Measurements from ENCODE around the gene CDK6.

Gene CDK6

DNA sequence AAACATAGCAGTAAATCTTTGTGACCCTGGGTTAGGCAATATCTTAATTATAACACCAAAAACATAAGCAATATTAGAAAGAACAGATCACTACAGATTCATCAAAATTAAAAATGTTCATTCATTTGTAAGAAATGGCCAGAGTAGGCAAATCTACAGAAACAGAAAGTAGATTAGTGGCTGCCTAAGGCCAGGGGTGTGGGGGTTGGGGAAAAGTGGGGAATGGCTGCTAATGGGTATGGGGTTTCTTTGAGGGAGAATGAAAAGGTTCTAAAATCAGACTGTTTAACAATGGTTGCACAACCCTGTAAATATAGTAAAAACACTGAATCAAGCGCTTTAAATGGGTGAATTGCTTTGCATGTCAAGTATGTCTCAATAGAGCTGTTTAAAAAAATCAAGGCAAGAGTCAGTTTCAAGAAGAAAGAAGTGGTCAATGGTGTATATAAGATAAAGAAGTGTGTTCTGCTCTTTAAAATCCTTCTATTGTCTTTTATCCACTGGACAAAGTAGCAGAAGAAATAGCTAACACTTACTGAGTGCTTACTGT lies 42.6 kb downstream of the CDK6 start:
- DNase-seq (ENCODE audit: low read depth in 2 of 2), result no peak

DNA sequence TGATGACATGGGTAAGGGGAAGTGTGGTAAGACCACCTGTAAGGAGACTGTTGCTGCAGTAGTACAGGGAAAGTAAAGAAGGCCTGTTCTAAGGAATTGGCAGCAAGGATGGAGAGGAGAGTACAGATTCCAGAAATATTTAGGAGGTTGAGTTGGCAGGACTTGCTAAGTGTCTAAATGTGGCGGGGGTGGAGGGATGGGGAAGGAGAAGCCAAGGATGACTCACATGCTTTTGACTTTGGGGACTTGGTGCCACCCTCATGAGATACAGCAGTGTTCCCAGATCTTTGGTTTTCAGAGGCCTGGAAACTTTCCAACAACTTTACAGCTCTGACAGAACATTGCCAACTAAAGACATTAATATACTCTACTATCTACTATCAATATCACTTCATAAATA lies 45.4 kb downstream of the CDK6 start:
- DNase-seq (ENCODE audit: low read depth in 2 of 2), result no peak

DNA sequence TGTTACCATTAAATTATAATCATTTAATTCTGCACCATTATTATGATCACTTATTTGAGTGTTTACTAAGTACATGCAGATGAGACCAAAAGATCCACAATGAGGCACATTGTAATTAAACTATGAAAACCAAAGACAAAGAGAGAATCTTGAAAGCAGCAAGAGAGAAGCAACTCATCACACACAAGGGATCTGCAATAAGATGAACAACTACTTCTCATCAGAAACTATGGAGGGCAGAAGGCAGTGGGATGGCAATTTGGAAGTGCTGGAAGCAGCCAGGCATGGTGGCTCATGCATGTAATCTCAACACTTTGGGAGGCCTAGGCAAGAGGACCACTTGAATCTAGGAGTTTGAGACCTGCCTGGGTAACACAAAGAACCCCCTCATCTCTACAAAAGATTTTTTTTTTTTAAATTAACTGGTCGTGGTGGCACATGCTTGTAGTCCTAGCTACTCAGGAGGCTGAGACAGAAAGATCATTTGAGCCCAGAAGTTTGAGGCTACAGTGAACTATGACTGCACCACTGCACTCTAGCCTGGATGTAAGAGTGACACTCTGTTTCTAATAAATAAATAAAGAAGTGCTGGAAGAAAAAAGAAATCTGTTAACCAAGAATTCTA lies 47.7 kb downstream of the CDK6 start:
- no peak for DNase-seq (ENCODE audit: low read depth in 2 of 2)

DNA sequence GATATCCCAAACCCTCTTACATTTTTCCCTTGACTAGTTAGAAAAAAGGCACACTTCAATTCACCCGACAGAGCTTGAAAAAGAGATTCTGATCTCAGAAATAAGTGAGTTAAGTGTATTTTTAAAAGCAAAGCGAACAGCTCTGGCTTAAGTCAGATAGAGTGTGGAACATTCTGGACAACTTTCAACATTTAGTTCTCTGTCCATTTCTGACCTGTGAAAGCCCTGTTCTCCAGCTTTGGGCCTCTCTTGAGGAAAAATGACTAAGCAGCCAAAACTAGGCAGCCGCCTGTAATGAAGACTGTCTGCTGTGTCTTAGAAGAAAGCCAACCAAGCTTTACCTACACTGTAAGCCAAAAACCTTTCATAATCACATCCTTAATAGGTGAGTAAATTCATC lies 50.5 kb downstream of the CDK6 start:
- DNase-seq (ENCODE audit: low read depth in 2 of 2), result no peak

DNA sequence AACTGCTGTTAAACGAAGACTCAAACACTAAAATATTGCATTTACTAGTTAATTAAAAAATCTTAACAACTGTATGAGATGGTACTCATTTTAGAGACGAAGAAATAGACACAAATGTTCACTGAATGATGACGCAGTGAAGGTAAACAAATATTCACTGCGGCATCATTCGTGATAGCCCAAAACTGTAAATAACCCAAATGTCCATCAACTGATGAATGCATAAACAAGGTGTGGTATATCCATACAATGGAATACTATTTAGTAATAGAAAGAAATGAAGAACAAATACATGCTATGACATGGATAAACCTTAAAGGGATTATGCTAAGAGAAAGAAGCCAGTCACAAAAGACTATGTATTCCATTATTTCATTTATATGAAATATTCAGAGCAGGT lies 51.4 kb downstream of the CDK6 start:
- no peak for DNase-seq (ENCODE audit: low read depth in 2 of 2)

DNA sequence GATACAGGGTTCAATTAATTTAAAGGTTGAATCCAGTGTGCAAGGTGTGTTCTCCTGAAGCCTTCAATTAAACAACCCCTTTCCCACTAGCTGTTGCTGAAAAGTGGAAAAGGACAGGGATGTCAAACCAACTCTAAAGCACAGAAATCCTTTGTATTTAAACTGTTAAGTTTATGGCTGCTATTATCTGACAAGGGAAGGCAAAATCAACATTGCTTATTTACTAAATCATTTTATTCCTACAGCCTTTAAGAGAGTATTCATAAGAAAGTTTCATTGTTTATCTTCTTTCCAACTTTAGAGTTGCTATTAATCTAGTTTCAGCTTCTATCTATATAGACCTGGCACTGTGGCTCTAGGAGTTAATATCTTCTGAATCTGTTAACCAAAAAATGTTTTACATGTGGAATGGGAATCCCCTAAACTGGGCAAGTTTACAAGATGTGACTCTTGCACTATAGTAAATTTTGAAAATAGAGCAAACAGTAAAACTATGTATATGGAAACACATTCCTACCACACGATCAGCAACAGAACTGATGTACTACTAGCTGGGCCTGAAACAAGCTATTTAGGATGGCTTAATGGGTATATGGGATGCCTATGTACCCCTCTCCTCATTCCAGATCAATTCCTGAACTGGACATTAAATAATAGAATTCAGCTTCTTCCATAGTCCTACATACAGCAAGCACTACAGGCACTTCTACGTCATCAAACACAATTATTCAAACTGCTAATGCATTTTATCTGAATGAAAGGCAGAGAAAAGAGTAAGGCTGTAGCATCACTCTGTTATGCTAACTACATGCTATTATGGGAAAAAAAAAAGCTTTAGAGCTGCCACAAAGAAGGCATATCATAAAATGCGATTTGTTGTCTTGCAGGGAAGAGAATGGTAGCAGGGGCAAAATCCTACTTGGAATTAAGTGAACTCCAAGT lies 52.8 kb downstream of the CDK6 start:
- DNase-seq (ENCODE audit: low read depth in 2 of 2), result no peak

DNA sequence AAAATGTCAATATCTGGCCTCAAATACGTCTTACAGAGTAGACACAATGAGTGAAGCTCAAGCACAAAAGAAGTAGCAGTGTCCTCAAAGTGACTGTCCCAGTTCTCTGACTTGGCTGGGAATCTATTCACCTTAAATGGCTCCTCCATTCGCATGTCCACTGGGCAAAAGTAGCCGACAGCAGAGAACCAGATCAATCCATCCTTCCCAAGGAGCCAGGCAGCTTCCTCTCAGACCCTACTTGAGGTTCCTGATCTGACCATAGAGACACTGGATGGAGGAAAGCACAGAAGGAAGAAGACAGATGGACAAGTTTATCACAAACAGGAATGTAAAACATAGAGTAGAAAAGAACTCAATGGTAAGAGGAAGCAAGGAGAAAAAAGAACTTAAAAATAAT lies 53.5 kb downstream of the CDK6 start:
- DNase-seq (ENCODE audit: low read depth in 2 of 2), result no peak

DNA sequence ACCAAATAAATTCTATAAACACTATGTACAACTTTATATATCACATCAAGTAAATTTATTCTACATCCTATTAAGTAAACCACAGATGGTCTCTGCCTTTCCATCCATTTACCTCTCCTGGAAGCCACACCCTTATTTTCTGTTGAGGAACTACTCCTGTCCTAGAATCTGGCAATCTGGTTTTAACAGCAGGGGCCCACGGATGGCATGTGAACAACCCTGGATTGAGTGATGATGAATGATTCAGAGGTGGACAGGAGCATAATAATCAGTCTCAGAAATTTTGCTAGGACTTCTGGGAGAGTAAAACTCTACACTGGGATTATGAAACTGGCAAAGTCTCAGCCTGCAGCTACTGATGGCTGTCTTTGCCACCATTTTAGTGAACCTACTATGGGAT lies 54.1 kb downstream of the CDK6 start:
- DNase-seq (ENCODE audit: low read depth in 2 of 2), result no peak

DNA sequence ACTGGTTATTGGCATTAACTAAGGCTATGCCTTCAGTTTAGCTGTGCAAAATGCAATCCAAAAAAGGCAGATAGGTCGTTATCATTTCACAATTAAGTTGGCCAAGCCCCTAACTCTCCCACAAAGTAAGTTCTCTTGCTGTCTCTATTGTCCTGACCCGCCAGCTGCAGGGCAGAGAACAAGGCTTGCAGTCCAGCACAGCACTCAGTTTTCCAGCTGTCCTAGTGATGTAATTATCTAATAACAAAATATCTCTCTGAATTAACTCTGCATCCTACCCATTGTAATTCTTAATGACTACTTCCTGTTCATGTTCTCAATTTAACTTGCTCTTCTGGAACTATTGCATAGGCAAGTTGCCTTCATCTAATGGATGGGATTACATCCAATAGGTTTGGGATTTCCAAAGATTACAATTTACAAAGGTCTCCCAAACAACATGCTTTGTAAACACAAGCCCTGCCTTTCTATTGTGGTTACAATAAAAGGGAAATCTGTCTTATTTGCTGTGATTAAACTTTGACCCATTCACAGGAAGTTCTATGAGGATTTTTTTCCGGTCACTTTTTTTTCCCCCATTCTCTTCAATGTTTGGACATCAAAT lies 55.2 kb downstream of the CDK6 start:
- no peak for DNase-seq (ENCODE audit: low read depth in 2 of 2)

DNA sequence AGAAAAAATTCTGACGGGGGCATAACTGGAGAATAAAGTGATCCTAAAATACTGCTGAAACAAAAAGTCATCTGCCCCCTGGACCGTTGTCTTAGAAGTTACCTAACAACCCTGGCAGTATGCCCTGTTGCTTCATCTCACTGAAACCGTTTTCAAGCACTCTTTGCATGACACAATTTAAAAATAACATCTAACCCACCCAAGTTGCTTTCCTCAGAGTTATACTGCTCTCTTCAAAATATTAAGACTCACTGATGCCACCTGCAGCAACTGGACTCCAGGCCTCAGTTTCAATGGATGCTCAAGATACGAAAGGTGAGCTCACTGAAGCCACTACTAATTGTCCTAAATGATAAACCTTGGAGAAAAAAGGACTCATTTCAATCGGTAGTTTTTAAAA lies 57.4 kb downstream of the CDK6 start:
- DNase-seq (ENCODE audit: low read depth in 2 of 2), result no peak

DNA sequence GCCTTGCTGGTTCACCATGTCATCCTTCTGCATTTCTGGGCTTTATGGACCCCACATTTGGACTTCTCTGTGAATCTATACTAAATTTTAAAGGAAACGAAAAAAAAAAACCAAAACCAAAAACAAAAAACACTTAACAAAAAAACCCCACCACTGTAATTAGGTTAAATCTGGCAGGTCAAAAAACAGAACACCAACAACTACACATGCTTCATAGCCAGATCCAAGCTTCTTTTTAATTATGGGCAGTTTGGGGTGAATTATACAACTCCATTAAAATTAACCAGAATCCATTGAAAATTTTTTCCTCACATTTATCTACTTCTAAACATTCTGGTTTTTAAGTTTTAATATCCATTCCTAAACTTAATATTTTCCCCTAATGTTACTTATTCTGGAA lies 58.4 kb downstream of the CDK6 start:
- DNase-seq (ENCODE audit: low read depth in 2 of 2), result no peak

DNA sequence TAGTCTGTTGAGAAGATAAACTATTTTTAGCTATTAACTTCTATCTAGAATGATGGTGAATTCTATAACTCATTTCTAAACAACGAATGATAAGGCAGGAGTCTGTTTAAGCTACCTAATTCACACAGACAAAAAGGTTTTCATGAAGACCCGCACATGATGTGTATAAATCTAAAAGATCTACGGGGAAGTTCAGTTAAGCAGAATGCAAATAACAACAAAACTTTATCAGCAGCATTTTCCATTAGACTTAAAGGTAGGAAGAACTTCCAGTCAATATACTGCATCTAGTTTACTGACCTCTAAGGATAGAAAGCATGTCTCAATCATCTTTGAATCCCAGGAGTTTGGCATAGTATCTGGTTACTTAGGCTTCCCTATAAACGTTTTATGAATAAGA lies 62.6 kb downstream of the CDK6 start:
- DNase-seq (ENCODE audit: low read depth in 2 of 2), result no peak

DNA sequence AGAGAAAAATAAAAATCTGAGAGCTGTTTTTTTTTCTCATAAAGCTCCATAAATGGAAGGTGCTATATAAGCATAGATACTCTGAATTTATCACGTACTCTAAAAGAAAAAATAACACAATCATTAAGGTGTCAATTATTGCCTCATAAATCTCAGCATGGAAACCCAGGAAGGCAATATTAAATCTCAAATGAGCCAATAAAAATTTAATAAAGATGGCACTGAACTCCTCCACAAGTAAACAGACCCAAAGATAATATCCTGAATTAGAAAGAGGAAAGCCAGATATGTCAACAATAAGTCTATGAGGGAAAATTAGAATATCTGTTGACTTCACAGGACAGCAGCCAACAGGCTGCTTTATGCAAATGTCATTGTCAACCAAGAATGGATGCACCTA lies 66.5 kb downstream of the CDK6 start:
- no peak for DNase-seq (ENCODE audit: low read depth in 2 of 2)

DNA sequence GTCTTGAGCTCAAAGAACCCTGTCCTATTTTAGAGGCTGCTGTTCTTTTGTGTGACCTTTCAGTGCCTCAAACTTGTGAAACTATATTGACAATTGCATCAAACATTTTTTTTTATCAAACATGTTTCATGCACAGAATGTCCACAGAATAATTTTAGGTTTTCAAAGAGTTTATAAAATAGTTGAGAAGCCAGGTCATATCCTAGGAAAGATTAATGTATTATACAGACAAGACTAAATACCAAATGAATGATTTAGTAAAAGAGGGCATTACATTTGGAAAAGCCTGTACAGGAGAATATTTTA lies 67.0 kb downstream of the CDK6 start:
- DNase-seq (ENCODE audit: low read depth in 2 of 2), result no peak

DNA sequence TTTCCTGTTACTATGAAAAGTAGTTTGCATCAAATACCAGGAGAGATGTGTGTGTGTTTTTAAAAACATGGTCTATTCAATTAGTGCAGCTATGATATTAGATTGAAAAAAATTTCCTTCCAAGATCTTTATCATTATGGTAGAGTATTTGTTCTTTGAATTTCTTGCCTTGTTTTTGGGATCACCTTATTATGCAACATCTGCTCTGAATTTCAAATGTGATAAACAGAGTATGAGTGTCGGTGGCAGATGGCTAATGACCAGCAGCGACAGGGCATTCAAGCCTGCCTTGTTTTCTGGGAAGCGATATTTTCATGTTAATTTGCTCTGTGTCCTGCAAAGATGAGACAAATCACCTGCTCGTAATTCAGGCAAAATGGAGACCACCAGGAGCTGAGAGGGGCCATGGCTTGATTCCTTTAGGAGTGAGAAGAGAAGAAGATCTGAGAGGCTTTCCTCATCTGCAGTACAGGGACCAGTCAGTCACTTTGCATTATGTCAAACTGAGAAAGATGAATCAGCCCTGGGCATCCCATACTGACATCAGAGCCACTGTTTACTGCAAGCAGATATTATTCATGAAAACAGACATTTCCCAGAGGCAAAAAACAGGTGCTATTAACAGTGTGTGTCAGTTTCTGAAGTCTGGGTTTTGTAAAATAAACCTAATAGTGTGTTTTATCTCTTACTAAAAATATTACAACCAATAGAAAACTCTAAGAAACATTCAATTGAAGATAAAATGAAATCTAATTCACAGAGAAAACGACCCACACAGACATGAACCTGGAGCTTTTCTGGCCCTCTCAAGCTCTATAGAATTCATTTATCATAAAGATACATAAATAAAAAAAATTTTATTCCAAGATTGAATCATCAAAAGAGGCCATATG lies 67.6 kb downstream of the CDK6 start:
- no peak for DNase-seq (ENCODE audit: low read depth in 2 of 2)

DNA sequence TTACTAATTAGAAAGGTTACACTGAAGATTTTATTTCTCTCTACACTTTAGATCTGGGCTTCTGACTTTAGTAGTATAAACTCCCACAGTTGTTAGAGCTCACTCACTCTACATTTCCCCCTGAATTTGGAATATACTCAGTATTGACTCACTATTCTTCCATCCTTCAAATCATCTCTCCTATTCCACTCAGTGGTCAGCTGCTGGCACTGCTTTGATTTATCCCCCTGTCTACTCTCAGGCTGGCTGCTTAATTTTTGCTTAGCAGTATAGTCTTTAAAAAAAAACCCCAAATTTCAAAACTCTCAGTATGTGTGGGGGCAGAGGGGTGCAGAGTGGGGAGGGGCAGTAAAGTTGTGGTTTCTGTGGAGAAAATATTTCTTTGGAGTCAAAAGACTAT lies 68.9 kb downstream of the CDK6 start:
- DNase-seq (ENCODE audit: low read depth in 2 of 2), result no peak

DNA sequence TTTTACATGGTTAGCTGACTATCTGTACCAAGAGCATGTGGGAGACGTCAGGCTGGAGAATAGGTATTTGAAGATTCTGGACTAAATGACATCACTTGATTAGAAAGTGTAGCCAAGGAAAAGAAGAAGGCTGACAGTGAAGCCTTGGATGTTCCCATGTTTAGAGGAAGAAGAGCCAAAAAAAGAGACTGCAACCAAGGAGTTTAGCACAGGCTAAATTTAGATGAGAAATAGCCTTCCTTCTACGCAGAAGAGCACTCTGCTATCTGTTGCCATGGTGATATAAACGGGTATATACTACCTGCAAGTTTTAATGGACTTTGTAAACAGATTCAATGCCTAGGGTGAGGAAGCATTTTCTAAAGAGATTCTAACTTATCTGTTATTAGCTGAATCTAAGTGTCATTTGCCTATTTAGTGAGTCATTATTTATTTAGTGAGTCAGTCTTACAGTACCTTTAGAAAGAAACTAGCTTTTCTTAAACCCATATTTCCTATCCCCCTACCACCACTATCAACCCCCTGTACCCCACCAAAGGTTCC lies 69.8 kb downstream of the CDK6 start:
- no peak for DNase-seq (ENCODE audit: low read depth in 2 of 2)

DNA sequence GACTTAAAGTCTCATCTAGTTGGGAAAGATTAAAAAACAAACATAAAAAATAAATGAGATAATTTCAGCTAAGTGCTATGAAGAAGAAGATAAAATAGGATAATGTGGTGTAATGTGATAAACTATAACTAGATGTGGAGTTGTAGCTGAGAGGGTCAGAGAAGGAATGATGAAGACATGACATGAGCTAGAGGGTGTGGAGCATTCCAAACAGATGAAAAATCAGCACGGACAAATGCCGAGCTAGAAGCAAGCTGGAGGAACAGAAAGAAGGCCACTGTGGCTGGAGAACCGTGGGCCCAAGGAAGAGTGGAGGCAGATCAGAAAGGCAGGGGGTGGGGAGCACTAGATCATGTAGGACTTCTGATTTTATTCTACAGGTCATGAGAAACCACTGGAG lies 70.6 kb downstream of the CDK6 start:
- no peak for DNase-seq (ENCODE audit: low read depth in 2 of 2)

DNA sequence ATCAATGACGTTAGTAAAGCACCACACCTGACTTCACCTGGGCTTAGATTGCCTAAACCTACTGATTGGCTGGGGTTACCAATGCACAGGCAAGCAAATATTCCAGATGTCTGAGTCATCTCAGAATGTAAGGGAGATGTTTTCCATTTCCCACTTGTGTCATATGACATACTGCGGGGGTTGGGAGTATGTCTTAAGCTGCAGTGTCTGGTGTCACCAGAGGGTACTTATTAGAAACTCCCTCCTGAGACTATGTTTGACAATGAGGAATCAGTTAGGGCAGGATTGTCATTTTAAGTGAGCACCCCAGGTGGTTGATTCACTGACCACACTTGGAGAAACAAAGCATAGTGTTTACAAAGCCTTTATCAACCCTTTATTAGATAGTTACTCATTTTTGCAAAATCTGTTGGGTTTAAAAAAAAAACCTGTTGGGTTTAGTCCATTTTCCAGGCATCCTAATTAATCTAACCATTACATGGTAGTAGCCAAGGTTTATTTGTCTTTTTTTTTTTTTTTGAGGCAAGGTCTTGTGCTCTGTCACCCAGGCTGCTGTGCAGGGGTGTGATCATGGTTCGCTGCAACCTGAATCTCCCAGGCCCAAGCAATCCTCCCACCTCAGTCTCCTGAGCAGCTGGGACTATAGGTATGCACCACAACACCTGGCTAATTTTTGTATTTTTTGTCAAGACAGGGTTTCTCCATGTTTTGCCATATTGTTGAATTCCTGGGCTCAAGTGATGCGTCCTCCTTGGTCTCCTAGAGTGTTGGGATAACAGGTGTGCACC lies 72.5 kb downstream of the CDK6 start:
- DNase-seq (ENCODE audit: low read depth in 2 of 2), result no peak

DNA sequence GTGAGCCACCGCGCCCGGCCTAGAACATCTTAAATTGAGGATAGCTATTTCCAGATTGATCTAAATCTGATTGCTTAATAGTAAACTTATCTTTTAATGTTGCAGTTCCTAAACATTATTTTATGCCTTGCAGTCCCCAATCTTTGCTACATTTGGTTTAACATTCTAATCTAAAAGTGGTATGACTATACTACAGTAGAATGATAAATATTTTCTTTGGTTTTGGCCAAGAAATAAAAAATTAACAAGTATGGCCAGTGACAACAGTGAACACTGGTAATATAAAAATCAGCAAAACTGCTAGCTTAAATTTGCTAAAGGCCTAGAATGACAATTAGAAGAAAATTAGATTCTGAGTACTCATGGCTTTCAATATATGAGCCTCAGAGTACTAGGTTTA lies 73.5 kb downstream of the CDK6 start:
- DNase-seq (ENCODE audit: low read depth in 2 of 2), result no peak

Data from activated CD8-positive, alpha-beta memory T cell treated with anti-CD3 and anti-CD28 coated beads for 4 hours (primary cell).